Measurements from ENCODE around the gene PKHD1. TPM values are rescaled to one million over a fixed set of nuclear protein-coding genes. Genes with fewer than 3 reads are reported as not detected.

PKHD1 gene
- total and polyA plus RNA-seq, 2 donors (not counting 1 experiment from before 2014, with no cell fraction given) = not detected

GRCh38 chr6:51725155-51725554, 362.3 kb downstream of the PKHD1 start:
- ChIA-PET CTCF (no interaction called here), POLR2A (no interaction called here)
- no peak overlapping the region for H2AFZ ChIP-seq (ENCODE audit: insufficient read depth, low read depth, low read length, poor library complexity, severe bottlenecking)
- no peak for ATAC-seq (ENCODE audit: low read depth)
- no peak overlapping the region for H3K4me3 Mint-ChIP-seq
- H3K79me2 ChIP-seq (ENCODE audit: control insufficient read depth, insufficient read depth, low read length) = no peaks in the 10 kb centered on the region
- no peaks in the 10 kb centered on the region for H3K27me3 ChIP-seq (replicated peaks in 1 of 4; ENCODE audit: control extremely low read depth in 1 of 4, control insufficient read depth in 3 of 4, insufficient read depth in 4 of 4, low read length in 3 of 4)
- no peaks in the 10 kb centered on the region for H3K4me1 Mint-ChIP-seq
- H4K20me1 ChIP-seq (ENCODE audit: control insufficient read depth, insufficient read depth, low read length, poor library complexity, severe bottlenecking) = no peaks in the 10 kb centered on the region
- H3K27ac Mint-ChIP-seq = no peak overlapping the region
- no peak overlapping the region for H3K27ac ChIP-seq (ENCODE audit: low read length in 2 of 2)
- H3K4me3 ChIP-seq (ENCODE audit: control extremely low read depth in 1 of 5, extremely low read depth in 1 of 5, insufficient read depth in 1 of 5, low read depth in 2 of 5, low read length in 4 of 5) = no peak overlapping the region
- TF ChIP-seq CTCF (IDR thresholded peaks at IDR 0.05) (no peak), EZH2 (IDR thresholded peaks at IDR 0.05; ENCODE audit: borderline replicate concordance, insufficient read depth, low read depth, low read length, poor library complexity, severe bottlenecking) (no peak)
- 57% methylated on average over 1 of the region's 2 CpGs for WGBS (ENCODE audit: insufficient coverage)
- H3K4me2 ChIP-seq (replicated peaks; ENCODE audit: low read depth, low read length, poor library complexity, severe bottlenecking) = no peak overlapping the region
- DNase-seq = no peak
- no peaks in the 10 kb centered on the region for H3K36me3 ChIP-seq (replicated peaks in 1 of 2; ENCODE audit: control extremely low read depth in 1 of 2, control insufficient read depth in 1 of 2, extremely low read depth in 1 of 2, insufficient read depth in 2 of 2, low read length in 1 of 2)
- no peaks in the 10 kb centered on the region for H3K27me3 Mint-ChIP-seq
- H3K9me3 ChIP-seq (ENCODE audit: control extremely low read depth in 1 of 3, control insufficient read depth in 2 of 3, insufficient read depth in 1 of 3, low read length in 2 of 3) = no peaks in the 10 kb centered on the region
- no peak overlapping the region for H3K9ac ChIP-seq (ENCODE audit: low read length)
- no peaks in the 10 kb centered on the region for H3K4me1 ChIP-seq (ENCODE audit: control insufficient read depth in 2 of 2, insufficient read depth in 2 of 2, low read length in 2 of 2)
- intact Hi-C loops (cut with micrococcal nuclease) = no loop called here
- H3K9me3 Mint-ChIP-seq (ENCODE audit: insufficient read depth) = peaks cover 2% of the 10 kb centered on the region

- Mint-ChIP-seq H3K27me3 (no peaks in the 10 kb centered on the region), H3K9me3 (ENCODE audit: insufficient read depth) (no peaks in the 10 kb centered on the region), H3K4me1 (no peaks in the 10 kb centered on the region), H3K4me3 (no peak overlapping the region), H3K27ac (no peak overlapping the region)
- Histone ChIP-seq H3K27me3 (replicated peaks in 1 of 4; ENCODE audit: control extremely low read depth in 1 of 4, control insufficient read depth in 3 of 4, insufficient read depth in 4 of 4, low read length in 3 of 4) (no peaks in the 10 kb centered on the region), H3K4me3 (ENCODE audit: control extremely low read depth in 1 of 5, extremely low read depth in 1 of 5, insufficient read depth in 1 of 5, low read depth in 2 of 5, low read length in 4 of 5) (no peak overlapping the region), H3K4me2 (replicated peaks; ENCODE audit: low read depth, low read length, poor library complexity, severe bottlenecking) (no peak overlapping the region), H3K9me3 (ENCODE audit: control extremely low read depth in 1 of 3, control insufficient read depth in 2 of 3, insufficient read depth in 1 of 3, low read length in 2 of 3) (no peaks in the 10 kb centered on the region), H2AFZ (ENCODE audit: insufficient read depth, low read depth, low read length, poor library complexity, severe bottlenecking) (no peak overlapping the region), H3K27ac (ENCODE audit: low read length in 2 of 2) (no peak overlapping the region), H3K79me2 (ENCODE audit: control insufficient read depth, insufficient read depth, low read length) (no peaks in the 10 kb centered on the region), H3K9ac (ENCODE audit: low read length) (no peak overlapping the region), H3K36me3 (replicated peaks in 1 of 2; ENCODE audit: control extremely low read depth in 1 of 2, control insufficient read depth in 1 of 2, extremely low read depth in 1 of 2, insufficient read depth in 2 of 2, low read length in 1 of 2) (no peaks in the 10 kb centered on the region), H4K20me1 (ENCODE audit: control insufficient read depth, insufficient read depth, low read length, poor library complexity, severe bottlenecking) (no peaks in the 10 kb centered on the region), H3K4me1 (ENCODE audit: control insufficient read depth in 2 of 2, insufficient read depth in 2 of 2, low read length in 2 of 2) (no peaks in the 10 kb centered on the region)
- WGBS (ENCODE audit: insufficient coverage) = no CpG with 5 or more reads among the region's 3 CpGs
- CTCF ChIA-PET = no interaction called here
- ATAC-seq (ENCODE audit: low read depth) (no peak), DNase-seq (no peak)
- TF ChIP-seq EZH2 (IDR thresholded peaks at IDR 0.05; ENCODE audit: borderline replicate concordance, insufficient read depth, low read depth, low read length, poor library complexity, severe bottlenecking) = no peak
- TF ChIP-seq CTCF (IDR thresholded peaks at IDR 0.05) = no peak
- intact Hi-C loops (cut with micrococcal nuclease) = no loop called here
- POLR2A ChIA-PET = no interaction called here
Observed at GRCh38 chr6:51720327-51720726, 367.1 kb downstream of the PKHD1 start.

All from B cell (primary cell).